GM18508 (cell line): ENCODE results near the gene CHTF18.

ENCODE experiments used
- ATAC-seq: cut with Tn5 transposase; IDR thresholded peaks from one replicate; pipeline ENCODE4 v1.9.1; 2021; ENCODE audit warnings: moderate number of reproducible peaks; ENCODE audit not compliant: insufficient read depth, unreplicated experiment

Gene CHTF18

GRCh38 chr16:842061-842476 is 53.6 kb downstream of the CHTF18 start:
- ATAC-seq: no peak

- ATAC-seq: no peak
These were observed 54.5 kb downstream of the CHTF18 start for GRCh38 chr16:842711-843560.

GRCh38 chr16:843771-844170 is 55.4 kb downstream of the CHTF18 start:
- no peak for ATAC-seq

- no peak for ATAC-seq
These were observed 56.4 kb downstream of the CHTF18 start for GRCh38 chr16:844638-845350.

GRCh38 chr16:845351-845745 is 56.9 kb downstream of the CHTF18 start:
- no peak for ATAC-seq

GRCh38 chr16:847151-847550 is 58.7 kb downstream of the CHTF18 start:
- ATAC-seq: no peak
